HG02943 (cell line): ENCODE results near the gene ARHGDIG.
"Not testable (repeated sequence)": the region's sequence is repeated elsewhere in the genome, so short reads cannot be mapped to it uniquely, and the experiment has no call there.

Source experiments
- ATAC-seq: cut with Tn5 transposase; IDR thresholded peaks from one replicate; pipeline ENCODE4 v1.9.1; 2021; ENCODE audit warnings: mild to moderate bottlenecking, low read depth, moderate library complexity; ENCODE audit not compliant: unreplicated experiment

ARHGDIG gene

GRCh38 chr16:280552-280951, at the start of gene ARHGDIG:
Gene ARHGDIG, plus strand, starts transcription at chr16:280591. Its CDS starts 90 bp downstream, at chr16:280681.
- ATAC-seq, result no peak

GRCh38 chr16:230949-231348, 49.4 kb upstream of the ARHGDIG start:
- ATAC-seq, result no peak

- ATAC-seq, result peak; percentile 71
Observed at GRCh38 chr16:234468-235305, 45.7 kb upstream of the ARHGDIG start, which contains the start of gene FAM234A. Gene FAM234A, plus strand, starts transcription at chr16:234821. Its CDS starts 19,593 bp downstream, at chr16:254414.

- ATAC-seq, result no peak
Observed at GRCh38 chr16:239948-240277, 40.5 kb upstream of the ARHGDIG start.

- no peak for ATAC-seq
Observed at GRCh38 chr16:240559-240958, 39.8 kb upstream of the ARHGDIG start.

- ATAC-seq, result no peak
Observed at GRCh38 chr16:242281-242680, 38.1 kb upstream of the ARHGDIG start.

- ATAC-seq, result no peak
Observed at GRCh38 chr16:243348-243747, 37.0 kb upstream of the ARHGDIG start.

- no peak for ATAC-seq
Observed at GRCh38 chr16:245105-245504, 35.3 kb upstream of the ARHGDIG start.

GRCh38 chr16:247027-247426, 33.4 kb upstream of the ARHGDIG start:
- ATAC-seq, result no peak

GRCh38 chr16:249431-249830, 31.0 kb upstream of the ARHGDIG start:
- no peak for ATAC-seq

GRCh38 chr16:252366-253337, 27.7 kb upstream of the ARHGDIG start:
- ATAC-seq, result no peak

- no peak for ATAC-seq
Observed at GRCh38 chr16:253833-254232, 26.6 kb upstream of the ARHGDIG start.

GRCh38 chr16:254461-254860, 25.9 kb upstream of the ARHGDIG start:
- no peak for ATAC-seq

- ATAC-seq, result no peak
Observed at GRCh38 chr16:255183-255582, 25.2 kb upstream of the ARHGDIG start.

- not testable (repeated sequence) for ATAC-seq
Observed at GRCh38 chr16:258091-258490, 22.3 kb upstream of the ARHGDIG start.

GRCh38 chr16:259226-259625, 21.2 kb upstream of the ARHGDIG start:
- ATAC-seq, result no peak

GRCh38 chr16:259814-260253, 20.6 kb upstream of the ARHGDIG start:
- no peak for ATAC-seq

GRCh38 chr16:260326-260725, 20.1 kb upstream of the ARHGDIG start:
- ATAC-seq, result no peak

- ATAC-seq, result no peak
Observed at GRCh38 chr16:261031-261691, 19.2 kb upstream of the ARHGDIG start.

- ATAC-seq, result no peak
Observed at GRCh38 chr16:262121-262745, 18.2 kb upstream of the ARHGDIG start.
